HG02623 (cell line): ENCODE data around the gene UBL5.

Source experiments
- ATAC-seq: cut with Tn5 transposase; IDR thresholded peaks from one replicate; pipeline ENCODE4 v1.9.1; 2021; ENCODE audit warnings: moderate library complexity; ENCODE audit not compliant: unreplicated experiment

UBL5 gene

GRCh38 chr19:9848762-9849161 is 21.0 kb downstream of the UBL5 start:
- no peak for ATAC-seq

GRCh38 chr19:9849791-9850190 is 22.1 kb downstream of the UBL5 start:
- no peak for ATAC-seq

- ATAC-seq, result no peak
These were observed 22.7 kb downstream of the UBL5 start for GRCh38 chr19:9850235-9850959.

- no peak for ATAC-seq
These were observed 26.6 kb downstream of the UBL5 start for GRCh38 chr19:9854282-9854846.

GRCh38 chr19:9856609-9857008 is 28.9 kb downstream of the UBL5 start:
- no peak for ATAC-seq

GRCh38 chr19:9857076-9857721 is 29.5 kb downstream of the UBL5 start:
- no peak for ATAC-seq

- no peak for ATAC-seq
These were observed 30.4 kb downstream of the UBL5 start for GRCh38 chr19:9857920-9858746.

GRCh38 chr19:9858766-9859165 is 31.0 kb downstream of the UBL5 start:
- no peak for ATAC-seq

GRCh38 chr19:9860407-9860806 is 32.7 kb downstream of the UBL5 start:
- no peak for ATAC-seq

GRCh38 chr19:9861503-9861902 is 33.8 kb downstream of the UBL5 start:
- ATAC-seq, result no peak

- no peak for ATAC-seq
These were observed 35.2 kb downstream of the UBL5 start for GRCh38 chr19:9862938-9863337.

GRCh38 chr19:9863759-9864158 is 36.0 kb downstream of the UBL5 start:
- no peak for ATAC-seq

- no peak for ATAC-seq
These were observed 38.2 kb downstream of the UBL5 start for GRCh38 chr19:9865732-9866501.

- ATAC-seq, result no peak
These were observed 41.4 kb downstream of the UBL5 start for GRCh38 chr19:9868983-9869617.

GRCh38 chr19:9871626-9872338 is 44.1 kb downstream of the UBL5 start:
- no peak for ATAC-seq

GRCh38 chr19:9872618-9873242 is 45.0 kb downstream of the UBL5 start:
- no peak for ATAC-seq

GRCh38 chr19:9875031-9875627 is 47.4 kb downstream of the UBL5 start:
- ATAC-seq, result no peak

- ATAC-seq, result no peak
These were observed 48.1 kb downstream of the UBL5 start for GRCh38 chr19:9875796-9876195.
